Measurements from ENCODE around the gene FAM83B.

DNA sequence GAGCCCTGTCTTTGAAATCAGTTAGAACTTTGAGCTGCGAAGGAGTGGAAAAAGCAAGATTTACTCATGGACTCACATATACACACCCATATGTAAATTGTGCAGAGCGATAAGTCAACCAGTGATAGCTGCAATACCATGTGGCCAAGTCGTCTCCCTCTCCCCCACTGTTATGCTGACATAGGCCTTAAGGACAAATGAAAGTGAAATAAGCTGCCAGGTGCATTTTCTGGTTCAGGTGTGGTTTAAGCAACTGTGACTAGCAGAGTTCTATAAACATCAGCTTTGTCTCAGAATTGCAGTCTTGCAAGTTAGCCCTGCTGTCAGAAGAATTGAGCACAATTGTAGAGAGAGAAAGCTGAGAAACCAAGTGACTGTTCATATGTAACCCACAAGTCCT, 9.6 kb downstream of the FAM83B start:
- TF ChIP-seq, protein P1, sequence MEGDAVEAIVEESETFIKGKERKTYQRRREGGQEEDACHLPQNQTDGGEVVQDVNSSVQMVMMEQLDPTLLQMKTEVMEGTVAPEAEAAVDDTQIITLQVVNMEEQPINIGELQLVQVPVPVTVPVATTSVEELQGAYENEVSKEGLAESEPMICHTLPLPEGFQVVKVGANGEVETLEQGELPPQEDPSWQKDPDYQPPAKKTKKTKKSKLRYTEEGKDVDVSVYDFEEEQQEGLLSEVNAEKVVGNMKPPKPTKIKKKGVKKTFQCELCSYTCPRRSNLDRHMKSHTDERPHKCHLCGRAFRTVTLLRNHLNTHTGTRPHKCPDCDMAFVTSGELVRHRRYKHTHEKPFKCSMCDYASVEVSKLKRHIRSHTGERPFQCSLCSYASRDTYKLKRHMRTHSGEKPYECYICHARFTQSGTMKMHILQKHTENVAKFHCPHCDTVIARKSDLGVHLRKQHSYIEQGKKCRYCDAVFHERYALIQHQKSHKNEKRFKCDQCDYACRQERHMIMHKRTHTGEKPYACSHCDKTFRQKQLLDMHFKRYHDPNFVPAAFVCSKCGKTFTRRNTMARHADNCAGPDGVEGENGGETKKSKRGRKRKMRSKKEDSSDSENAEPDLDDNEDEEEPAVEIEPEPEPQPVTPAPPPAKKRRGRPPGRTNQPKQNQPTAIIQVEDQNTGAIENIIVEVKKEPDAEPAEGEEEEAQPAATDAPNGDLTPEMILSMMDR (conservative IDR thresholded peaks at IDR 0.05 in 1 of 2, IDR thresholded peaks at IDR 0.05 in 1 of 2; ENCODE audit: extremely low read depth in 1 of 2, insufficient read depth in 1 of 2, low read depth in 1 of 2, low read length in 2 of 2), result no peak
- no peak for TF ChIP-seq EZH2 (IDR thresholded peaks at IDR 0.05; ENCODE audit: borderline replicate concordance, low read length)
